PFSK-1 (cell line): ENCODE data around the gene AFDN.

Source experiments
- FOXP2 ChIP-seq: optimal IDR thresholded peaks from 2 replicates; pipeline ENCODE3; 2011; ENCODE audit warnings: borderline replicate concordance, control low read depth, inconsistent platforms; ENCODE audit not compliant: insufficient read depth; ENCODE audit errors: extremely low read length, extremely low read depth
- POLR2AphosphoS5 ChIP-seq: IDR thresholded peaks from 2 replicates; pipeline ENCODE4 v1.6.1; 2012; ENCODE audit warnings: low read depth, mild to moderate bottlenecking, control low read depth, low read length, moderate library complexity
- SIN3A ChIP-seq: IDR thresholded peaks from 2 replicates; pipeline ENCODE4 v1.6.1; 2012; ENCODE audit warnings: mild to moderate bottlenecking, low read length, moderate library complexity, borderline replicate concordance; ENCODE audit not compliant: insufficient read depth
- TAF1 ChIP-seq: IDR thresholded peaks from 2 replicates; pipeline ENCODE4 v1.6.1; 2012; ENCODE audit warnings: low read length, control low read depth, borderline replicate concordance; ENCODE audit not compliant: insufficient read depth
- TF ChIP-seq, protein P1 (sequence below), 2 experiments: IDR thresholded peaks; 2 replicates each; pipeline versions ENCODE4 v1.6.1 to v1.8.0; 2011 to 2012; ENCODE audit warnings: low read depth in 2 of 2, low read length in 2 of 2, control low read depth in 1 of 2, inconsistent platforms in 1 of 2, mild to moderate bottlenecking in 1 of 2, moderate library complexity in 1 of 2; ENCODE audit not compliant: insufficient read depth in 1 of 2

DNA sequence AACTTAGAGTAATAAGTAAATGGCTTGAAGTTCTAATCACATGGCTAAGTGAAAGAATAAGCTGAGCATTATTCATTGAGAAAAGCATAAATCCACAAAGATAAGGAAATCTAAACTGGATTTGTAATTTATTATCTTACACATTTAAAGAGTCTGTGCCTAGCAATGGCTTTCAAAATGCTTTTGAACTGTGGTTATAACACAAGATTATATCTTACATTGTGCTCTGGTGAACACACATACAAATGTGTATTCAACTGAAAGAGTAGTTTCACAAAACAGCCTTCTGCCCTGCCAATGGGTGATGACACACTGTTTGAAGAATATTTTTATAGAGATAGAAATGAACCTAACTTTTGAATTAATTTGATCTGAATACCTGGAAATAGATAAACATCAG lies 83.3 kb downstream of the AFDN start:
- no peak for TF ChIP-seq FOXP2
- TF ChIP-seq POLR2AphosphoS5: no peak
- TF ChIP-seq, protein P1, sequence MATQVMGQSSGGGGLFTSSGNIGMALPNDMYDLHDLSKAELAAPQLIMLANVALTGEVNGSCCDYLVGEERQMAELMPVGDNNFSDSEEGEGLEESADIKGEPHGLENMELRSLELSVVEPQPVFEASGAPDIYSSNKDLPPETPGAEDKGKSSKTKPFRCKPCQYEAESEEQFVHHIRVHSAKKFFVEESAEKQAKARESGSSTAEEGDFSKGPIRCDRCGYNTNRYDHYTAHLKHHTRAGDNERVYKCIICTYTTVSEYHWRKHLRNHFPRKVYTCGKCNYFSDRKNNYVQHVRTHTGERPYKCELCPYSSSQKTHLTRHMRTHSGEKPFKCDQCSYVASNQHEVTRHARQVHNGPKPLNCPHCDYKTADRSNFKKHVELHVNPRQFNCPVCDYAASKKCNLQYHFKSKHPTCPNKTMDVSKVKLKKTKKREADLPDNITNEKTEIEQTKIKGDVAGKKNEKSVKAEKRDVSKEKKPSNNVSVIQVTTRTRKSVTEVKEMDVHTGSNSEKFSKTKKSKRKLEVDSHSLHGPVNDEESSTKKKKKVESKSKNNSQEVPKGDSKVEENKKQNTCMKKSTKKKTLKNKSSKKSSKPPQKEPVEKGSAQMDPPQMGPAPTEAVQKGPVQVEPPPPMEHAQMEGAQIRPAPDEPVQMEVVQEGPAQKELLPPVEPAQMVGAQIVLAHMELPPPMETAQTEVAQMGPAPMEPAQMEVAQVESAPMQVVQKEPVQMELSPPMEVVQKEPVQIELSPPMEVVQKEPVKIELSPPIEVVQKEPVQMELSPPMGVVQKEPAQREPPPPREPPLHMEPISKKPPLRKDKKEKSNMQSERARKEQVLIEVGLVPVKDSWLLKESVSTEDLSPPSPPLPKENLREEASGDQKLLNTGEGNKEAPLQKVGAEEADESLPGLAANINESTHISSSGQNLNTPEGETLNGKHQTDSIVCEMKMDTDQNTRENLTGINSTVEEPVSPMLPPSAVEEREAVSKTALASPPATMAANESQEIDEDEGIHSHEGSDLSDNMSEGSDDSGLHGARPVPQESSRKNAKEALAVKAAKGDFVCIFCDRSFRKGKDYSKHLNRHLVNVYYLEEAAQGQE (IDR thresholded peaks at IDR 0.05; ENCODE audit: insufficient read depth in 1 of 2, low read depth in 2 of 2, low read length in 2 of 2): no peak
- no peak for TF ChIP-seq SIN3A
- TF ChIP-seq TAF1: no peak
